Small intestine (tissue), 7 donors: ENCODE measurements around the gene EIF5AL1. TPM values are rescaled to one million over a fixed set of nuclear protein-coding genes. Genes with fewer than 3 reads are reported as not detected.

Experiments used
- DNase-seq, 2 donors: peaks; one replicate each; pipeline versions ENCODE4 v3.0.0 to v3.0.0-alpha.2; 2013
- FAIRE-seq: peaks from 2 replicates; lab custom pipeline; 2012; peaks lifted over from hg19 to GRCh38; lab: Jason Lieb, UNC
- H3K27ac ChIP-seq, 3 donors: one replicate each; pipeline ENCODE4 v1.5.1; 2013; ENCODE audit warnings: low read length in 2 of 3, mild to moderate bottlenecking in 2 of 3, control low read depth in 1 of 3, inconsistent platforms in 1 of 3, low read depth in 1 of 3, moderate library complexity in 1 of 3
- H3K27me3 ChIP-seq, 3 donors: one replicate each; pipeline ENCODE4 v1.6.1; 2013; ENCODE audit warnings: low read length in 3 of 3, inconsistent platforms in 1 of 3; ENCODE audit not compliant: control insufficient read depth in 3 of 3, insufficient read depth in 3 of 3
- H3K36me3 ChIP-seq, 3 donors: one replicate each; pipeline ENCODE4 v1.6.1; 2013; ENCODE audit warnings: low read length in 3 of 3, inconsistent platforms in 1 of 3, low read depth in 1 of 3, mild to moderate bottlenecking in 1 of 3, moderate library complexity in 1 of 3; ENCODE audit not compliant: control insufficient read depth in 3 of 3, insufficient read depth in 2 of 3
- H3K4me1 ChIP-seq, 3 donors: one replicate each; pipeline ENCODE4 v1.6.1; 2013; ENCODE audit warnings: low read length in 2 of 3, inconsistent platforms in 1 of 3, low read depth in 1 of 3, mild to moderate bottlenecking in 1 of 3, moderate library complexity in 1 of 3; ENCODE audit not compliant: control insufficient read depth in 3 of 3, insufficient read depth in 2 of 3
- H3K4me3 ChIP-seq, 3 donors: one replicate each; pipeline ENCODE4 v1.5.1; 2013; ENCODE audit warnings: low read length in 3 of 3, control low read depth in 1 of 3, inconsistent platforms in 1 of 3, low read depth in 1 of 3, mild to moderate bottlenecking in 1 of 3, moderate library complexity in 1 of 3
- H3K9me3 ChIP-seq, 2 donors: one replicate each; pipeline ENCODE4 v1.6.1; 2013; ENCODE audit warnings: low read depth in 1 of 2, low read length in 1 of 2; ENCODE audit not compliant: control insufficient read depth in 2 of 2, insufficient read depth in 1 of 2
- WGBS, 3 donors: extraction: QIAGEN DNeasy Blood & Tissue Kit; methylation state at CpG; one replicate each; pipeline ENCODE4 v1.1.7; 2013; 5-methylcytosine and 5-hydroxymethylcytosine counted together
- polyA plus RNA-seq, 4 donors: library from polyadenylated mRNA; stranded (reverse) in 3 of 4; unstranded in 1 of 4; fragments of 200-250 nt in 3 of 4; fragments of 120-200 nt in 1 of 4; gene quantifications; one replicate each; pipeline versions ENCODE4 v1.2.1 to v1.2.3, GENCODE V29; 2013
- donor health status: healthy with polysubstance abuse.
- donor health status: control.
- donor health status: control.
- donor health status: Bipolar disorder and iron deficiency.
- donor health status: healthy.

Gene EIF5AL1
- polyA plus RNA-seq, 4 donors, result 0.22 to 0.69 (median 0.48) TPM

DNA sequence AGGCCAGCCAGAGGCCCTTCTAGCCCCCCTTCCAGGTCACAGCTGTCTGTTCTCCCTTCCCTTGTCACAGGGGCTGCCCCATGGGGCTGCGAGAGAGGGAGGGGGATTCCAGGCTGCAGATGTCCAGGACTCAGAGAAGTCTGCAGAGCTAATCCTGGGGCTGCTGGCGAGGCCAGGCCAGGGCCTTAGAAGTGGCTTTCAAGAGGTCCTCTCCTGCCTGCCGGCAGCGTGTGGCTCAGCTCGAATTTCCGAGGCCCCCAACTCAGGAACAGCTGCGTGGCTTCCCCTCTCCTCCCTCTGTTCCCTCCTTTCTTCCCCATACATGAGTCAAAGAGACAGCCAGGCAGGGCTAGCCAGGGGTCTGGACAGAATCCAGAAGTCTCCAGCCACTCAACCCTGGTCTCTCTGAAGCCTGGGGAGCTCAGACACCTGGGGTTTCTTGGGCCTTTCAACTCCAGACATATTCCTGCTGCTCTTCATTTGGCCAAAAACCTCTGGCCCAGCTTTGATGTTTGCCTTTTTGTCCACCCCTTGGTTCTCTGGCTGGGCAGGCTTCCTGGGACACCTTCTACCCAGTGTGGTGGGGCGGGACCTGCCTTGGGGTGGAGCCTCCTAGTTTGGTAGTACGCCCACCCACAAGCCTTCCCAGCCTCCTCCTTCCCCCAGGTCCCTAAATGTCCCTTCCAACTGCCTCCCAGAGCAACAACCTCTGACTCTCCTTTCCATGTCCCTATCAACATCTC, 21.8 kb upstream of the EIF5AL1 start:
- DNase-seq, result no peak
- H3K27ac ChIP-seq, result peak overlapping the region in 1 of 3 donors; percentile 60
- no peak for FAIRE-seq

DNA sequence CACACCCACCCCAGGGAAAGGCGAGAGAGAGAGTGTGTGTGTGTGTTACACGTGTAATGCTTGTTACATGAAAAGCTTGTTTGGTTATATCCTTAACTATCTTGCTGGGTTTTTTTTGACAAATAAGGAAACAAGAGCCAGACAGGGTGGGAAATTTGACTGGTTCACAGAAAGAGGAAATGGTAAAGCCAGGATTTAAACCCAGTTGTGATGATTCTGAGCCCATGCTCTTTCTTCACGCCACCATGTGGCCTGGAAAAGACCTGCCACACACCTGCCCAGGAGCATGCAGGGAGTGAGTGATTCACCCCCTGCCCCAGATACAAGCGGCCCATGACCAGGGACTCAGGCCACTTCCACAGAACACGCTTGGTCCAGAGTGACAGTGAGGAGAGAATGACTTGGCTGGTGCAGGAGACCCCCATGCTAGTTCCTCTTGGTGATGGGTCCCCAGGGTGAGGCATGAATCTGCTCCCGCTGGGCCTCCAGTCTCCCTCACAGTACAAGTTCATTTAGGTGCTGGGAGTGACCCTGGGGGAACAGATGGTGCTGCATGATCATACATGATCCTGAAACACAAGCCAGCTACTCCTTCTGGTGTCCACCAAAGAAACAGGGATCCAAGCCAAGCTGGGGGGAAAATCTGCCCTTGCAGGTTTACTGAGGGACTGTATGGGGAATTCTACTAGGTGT, 21.0 kb upstream of the EIF5AL1 start:
- H3K27me3 ChIP-seq, result no peaks in the 10 kb centered on the region
- 82 to 88% (median 84%) methylated on average over 6 of the region's 6 CpGs for WGBS, 3 donors
- H3K4me1 ChIP-seq, result peaks cover 0 to 9% (median 0%) of the 10 kb centered on the region in 3 donors
- H3K9me3 ChIP-seq, result no peaks in the 10 kb centered on the region
- H3K36me3 ChIP-seq, result no peaks in the 10 kb centered on the region
- no peak overlapping the region for H3K4me3 ChIP-seq
- no peak overlapping the region for H3K27ac ChIP-seq
- FAIRE-seq (no peak), DNase-seq (no peak)

More for the DNA sequence above, 21.8 kb upstream of the EIF5AL1 start:
- Histone ChIP-seq H3K4me3 (no peak overlapping the region), H3K27me3 (no peaks in the 10 kb centered on the region), H3K4me1 (peaks cover 0 to 9% (median 0%) of the 10 kb centered on the region in 3 donors), H3K36me3 (no peaks in the 10 kb centered on the region), H3K9me3 (no peaks in the 10 kb centered on the region)
- WGBS, 3 donors, result 54 to 92% (median 78%) methylated on average over 8 to 9 of the region's 9 CpGs

DNA sequence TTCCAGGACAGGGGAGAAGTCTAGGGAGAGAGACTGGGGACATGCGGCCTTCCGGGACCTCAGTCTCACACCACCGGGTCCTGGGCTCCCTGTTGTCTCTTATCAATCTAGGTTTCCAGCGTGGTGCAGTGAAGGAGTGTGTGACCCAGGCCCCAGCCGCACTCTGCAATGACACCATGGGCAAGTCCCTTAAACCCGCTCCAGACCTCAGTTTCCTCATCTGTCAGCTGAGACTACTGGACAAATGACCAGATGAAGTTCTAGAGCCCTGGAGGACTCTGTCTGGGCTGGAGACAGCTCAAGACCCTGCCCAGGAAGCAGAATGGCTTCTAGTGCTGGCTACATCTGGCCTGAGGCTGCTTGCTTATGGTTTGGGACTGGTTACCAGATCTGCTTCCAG, 20.1 kb upstream of the EIF5AL1 start:
- H3K27me3 ChIP-seq, result peaks cover 0 to 6% (median 0%) of the 10 kb centered on the region in 3 donors
- peaks cover 0 to 9% (median 0%) of the 10 kb centered on the region in 3 donors for H3K4me1 ChIP-seq
- no peak overlapping the region for H3K27ac ChIP-seq
- DNase-seq (no peak), FAIRE-seq (no peak)
- no peaks in the 10 kb centered on the region for H3K9me3 ChIP-seq
- H3K36me3 ChIP-seq, result no peaks in the 10 kb centered on the region
- 93 to 95% (median 95%) methylated on average over 6 of the region's 6 CpGs for WGBS, 3 donors
- H3K4me3 ChIP-seq, result no peak overlapping the region

- H3K9me3 ChIP-seq, result no peaks in the 10 kb centered on the region
- no peak for FAIRE-seq
- no peak for DNase-seq
Measured at GRCh38 chr10:79492839-79493238, 19.5 kb upstream of the EIF5AL1 start.

GRCh38 chr10:79493806-79494205, 18.5 kb upstream of the EIF5AL1 start:
- 50 to 67% (median 52%) methylated on average over 1 of the region's 1 CpG for WGBS, 3 donors

More at GRCh38 chr10:79492839-79493238, 19.5 kb upstream of the EIF5AL1 start:
- peaks cover 0 to 6% (median 0%) of the 10 kb centered on the region in 3 donors for H3K27me3 ChIP-seq
- no peak overlapping the region for H3K4me3 ChIP-seq
- 63 to 76% (median 66%) methylated on average over 3 of the region's 3 CpGs for WGBS, 3 donors
- H3K4me1 ChIP-seq, result peaks cover 0 to 9% (median 0%) of the 10 kb centered on the region in 3 donors
- H3K27ac ChIP-seq, result no peak overlapping the region
- no peaks in the 10 kb centered on the region for H3K36me3 ChIP-seq

DNA sequence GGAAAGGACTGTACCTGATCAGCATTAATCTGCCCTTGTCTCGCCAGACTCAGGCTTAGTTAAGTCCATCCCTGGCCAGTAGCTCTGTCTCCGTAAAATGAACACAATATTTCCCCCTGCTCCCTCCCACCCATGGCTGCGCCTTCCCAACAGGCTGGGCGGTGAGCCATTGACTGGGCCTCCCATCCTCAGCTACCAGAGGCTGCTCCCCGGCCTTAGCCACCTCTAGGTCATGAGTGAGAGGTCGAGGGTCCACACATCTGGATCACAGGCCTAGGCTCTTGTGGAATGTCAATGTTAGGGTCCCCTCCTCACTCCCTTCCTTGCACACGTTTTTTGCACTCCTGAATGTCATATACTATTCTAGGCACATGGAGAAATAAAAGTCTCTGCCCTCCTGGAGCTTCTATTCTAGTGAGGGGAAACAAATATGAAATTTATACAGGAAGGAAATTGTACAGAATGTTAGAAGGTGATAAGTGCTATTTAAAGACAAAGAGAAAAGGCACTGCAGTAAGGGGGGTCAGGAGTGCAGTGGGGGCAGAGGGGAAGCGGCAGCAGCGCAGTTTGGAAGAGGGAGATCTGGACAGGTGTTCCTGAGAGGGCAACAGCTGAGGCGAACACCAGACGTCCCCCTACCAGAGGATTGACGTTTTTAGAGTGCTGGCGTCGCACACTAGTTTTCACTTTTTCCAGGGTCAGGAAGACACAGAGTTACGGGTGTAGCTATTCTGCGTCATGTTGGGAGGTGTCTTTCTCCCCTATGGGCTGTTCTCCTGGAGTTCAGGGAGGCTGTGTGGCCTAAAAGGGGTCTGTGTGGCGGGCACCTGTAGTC, 17.2 kb upstream of the EIF5AL1 start:
- H3K4me3 ChIP-seq, result no peak overlapping the region
- no peak overlapping the region for H3K27ac ChIP-seq
- H3K27me3 ChIP-seq, result peaks cover 0 to 6% (median 0%) of the 10 kb centered on the region in 3 donors
- 71 to 77% (median 72%) methylated on average over 17 of the region's 17 CpGs for WGBS, 3 donors
- no peaks in the 10 kb centered on the region for H3K36me3 ChIP-seq
- H3K4me1 ChIP-seq, result no peaks in the 10 kb centered on the region
- no peaks in the 10 kb centered on the region for H3K9me3 ChIP-seq
- DNase-seq (no peak), FAIRE-seq (no peak)

More at GRCh38 chr10:79493806-79494205, 18.5 kb upstream of the EIF5AL1 start:
- peaks cover 0 to 6% (median 0%) of the 10 kb centered on the region in 3 donors for H3K27me3 ChIP-seq
- H3K4me3 ChIP-seq, result no peak overlapping the region
- no peak for DNase-seq
- H3K9me3 ChIP-seq, result no peaks in the 10 kb centered on the region
- H3K36me3 ChIP-seq, result no peaks in the 10 kb centered on the region
- H3K4me1 ChIP-seq, result peaks cover 0 to 2% (median 0%) of the 10 kb centered on the region in 3 donors
- FAIRE-seq, result no peak
- H3K27ac ChIP-seq, result no peak overlapping the region

DNA sequence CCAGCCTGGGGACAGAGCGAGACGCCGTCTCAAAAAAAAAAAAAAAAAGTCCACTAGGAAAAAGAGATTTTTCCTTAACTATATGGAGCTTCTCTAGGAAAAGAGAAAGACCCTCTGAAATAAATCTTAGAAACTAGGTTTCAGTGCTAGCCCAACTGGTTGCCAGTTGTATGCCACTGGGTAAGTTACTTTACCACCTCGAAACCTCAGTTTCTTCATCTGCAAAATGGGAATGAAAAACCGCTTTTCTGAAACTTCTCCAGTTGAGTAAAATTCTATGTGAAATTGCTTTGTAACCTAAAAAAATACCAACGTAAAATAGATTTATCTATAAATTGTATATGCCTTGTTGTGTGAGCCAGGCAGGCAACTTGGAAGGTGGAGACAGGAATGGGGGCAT, 16.5 kb upstream of the EIF5AL1 start:
- no peak for DNase-seq
- FAIRE-seq, result no peak
- H3K9me3 ChIP-seq, result no peaks in the 10 kb centered on the region
- 72 to 93% (median 87%) methylated on average over 6 of the region's 6 CpGs for WGBS, 3 donors
- H3K4me1 ChIP-seq, result no peaks in the 10 kb centered on the region
- no peak overlapping the region for H3K4me3 ChIP-seq
- H3K27ac ChIP-seq, result no peak overlapping the region
- peaks cover 0 to 6% (median 0%) of the 10 kb centered on the region in 3 donors for H3K27me3 ChIP-seq
- H3K36me3 ChIP-seq, result no peaks in the 10 kb centered on the region

DNA sequence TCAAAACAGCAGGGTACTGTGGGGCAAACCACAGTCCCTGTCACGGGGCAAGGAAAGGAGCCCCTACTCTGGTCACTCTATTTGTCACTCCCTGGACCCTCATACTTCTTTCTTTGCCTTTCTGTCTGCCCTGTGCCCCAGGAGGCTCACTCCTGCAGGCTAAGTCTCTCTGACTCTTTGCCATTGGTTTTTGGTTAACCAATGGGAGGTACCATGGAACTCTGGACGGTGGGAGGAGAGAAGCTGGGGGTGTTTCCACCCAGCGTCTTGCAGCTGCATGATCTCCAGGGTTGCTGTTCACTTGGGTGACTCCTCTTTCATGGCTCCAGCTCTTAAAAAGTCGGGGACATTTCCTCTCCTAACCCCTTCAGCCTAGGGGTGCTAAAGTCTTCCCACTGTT, 15.4 kb upstream of the EIF5AL1 start:
- WGBS, 3 donors, result 41 to 44% (median 42%) methylated on average over 4 of the region's 4 CpGs
- peaks cover 0 to 6% (median 0%) of the 10 kb centered on the region in 3 donors for H3K27me3 ChIP-seq
- H3K27ac ChIP-seq, result no peak overlapping the region
- no peaks in the 10 kb centered on the region for H3K36me3 ChIP-seq
- no peaks in the 10 kb centered on the region for H3K9me3 ChIP-seq
- no peaks in the 10 kb centered on the region for H3K4me1 ChIP-seq
- DNase-seq (no peak), FAIRE-seq (no peak)
- H3K4me3 ChIP-seq, result no peak overlapping the region
